Measurements from ENCODE around the gene PDE6B.

GRCh38 chr4:650461-650860 is 25.1 kb downstream of the PDE6B start:
- no peak for TF ChIP-seq CTCF (IDR thresholded peaks at IDR 0.05)
- TF ChIP-seq CHD4 (IDR thresholded peaks at IDR 0.05; ENCODE audit: borderline replicate concordance): no peak
- no peak for TF ChIP-seq BHLHE40 (IDR thresholded peaks at IDR 0.05; ENCODE audit: low read depth, low read length)
- TF ChIP-seq SMC3 (IDR thresholded peaks at IDR 0.05): no peak
- TF ChIP-seq EP300 (IDR thresholded peaks at IDR 0.05): no peak
